HG03520 (cell line): Measurements from ENCODE around the gene ALDH3A1.
"Not testable (repeated sequence)": the region's sequence is repeated elsewhere in the genome, so short reads cannot be mapped to it uniquely, and the experiment has no call there.

Experiments
- ATAC-seq: cut with Tn5 transposase; IDR thresholded peaks from one replicate; pipeline ENCODE4 v1.9.1; 2021; ENCODE audit warnings: mild to moderate bottlenecking, moderate library complexity; ENCODE audit not compliant: unreplicated experiment

The ALDH3A1 gene

GRCh38 chr17:19747829-19748806 lies at the start of gene ALDH3A1:
ALDH3A1 (minus strand) TSS chr17:19748298; CDS start chr17:19745129, 3,169 bp downstream.
- no peak for ATAC-seq

DNA sequence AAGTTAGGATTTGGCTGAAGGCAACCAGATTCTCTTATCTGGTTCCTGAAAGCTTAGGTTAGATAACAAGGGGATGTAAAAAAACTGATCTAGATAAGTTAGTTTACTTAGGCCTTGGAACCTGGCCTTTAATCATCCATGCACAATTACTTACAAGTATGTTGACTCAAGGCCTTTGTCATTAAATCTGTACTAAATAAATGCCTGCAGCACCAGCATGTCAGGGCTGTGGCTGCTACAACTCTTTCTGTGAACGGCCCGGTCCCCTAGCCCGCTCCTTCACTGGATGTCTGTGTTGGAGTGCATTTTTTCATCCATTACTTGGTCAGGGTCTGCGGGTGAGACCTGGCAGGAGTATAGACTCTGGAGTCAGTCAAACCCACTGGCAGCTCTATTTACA lies 48.4 kb upstream of the ALDH3A1 start:
- ATAC-seq = no peak

DNA sequence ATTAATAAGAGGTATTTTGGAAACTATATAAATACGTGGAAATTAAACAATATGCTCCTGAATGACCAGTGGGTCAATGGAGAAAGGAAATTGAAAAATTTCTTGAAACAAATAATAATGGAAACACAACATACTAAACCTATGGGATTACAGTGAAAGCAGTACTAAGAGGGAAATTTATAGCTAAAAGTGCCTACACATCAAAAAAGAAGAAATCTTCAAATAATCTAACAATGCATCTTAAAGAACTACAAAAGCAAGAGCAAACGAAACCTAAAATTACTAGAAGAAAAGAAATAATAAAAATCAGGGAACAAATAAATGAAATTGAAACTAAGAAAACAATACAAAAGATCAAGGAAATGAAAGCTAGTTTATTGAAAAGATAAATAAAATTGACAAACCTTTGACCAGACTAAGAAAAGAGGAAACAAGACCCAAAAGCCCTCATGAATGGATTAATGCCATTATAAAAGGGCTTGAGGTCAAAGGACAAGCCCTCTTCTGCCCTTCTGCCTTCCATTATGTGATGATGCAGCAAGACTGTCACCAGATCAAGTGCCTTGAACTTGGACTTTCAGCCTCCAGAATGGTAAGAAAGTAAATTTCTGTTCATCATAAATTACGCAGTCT lies 43.9 kb upstream of the ALDH3A1 start:
- no peak for ATAC-seq

- no peak for ATAC-seq
These were observed 39.7 kb upstream of the ALDH3A1 start for GRCh38 chr17:19787733-19788357.

- ATAC-seq = no peak
These were observed 37.8 kb upstream of the ALDH3A1 start for GRCh38 chr17:19785854-19786253.

DNA sequence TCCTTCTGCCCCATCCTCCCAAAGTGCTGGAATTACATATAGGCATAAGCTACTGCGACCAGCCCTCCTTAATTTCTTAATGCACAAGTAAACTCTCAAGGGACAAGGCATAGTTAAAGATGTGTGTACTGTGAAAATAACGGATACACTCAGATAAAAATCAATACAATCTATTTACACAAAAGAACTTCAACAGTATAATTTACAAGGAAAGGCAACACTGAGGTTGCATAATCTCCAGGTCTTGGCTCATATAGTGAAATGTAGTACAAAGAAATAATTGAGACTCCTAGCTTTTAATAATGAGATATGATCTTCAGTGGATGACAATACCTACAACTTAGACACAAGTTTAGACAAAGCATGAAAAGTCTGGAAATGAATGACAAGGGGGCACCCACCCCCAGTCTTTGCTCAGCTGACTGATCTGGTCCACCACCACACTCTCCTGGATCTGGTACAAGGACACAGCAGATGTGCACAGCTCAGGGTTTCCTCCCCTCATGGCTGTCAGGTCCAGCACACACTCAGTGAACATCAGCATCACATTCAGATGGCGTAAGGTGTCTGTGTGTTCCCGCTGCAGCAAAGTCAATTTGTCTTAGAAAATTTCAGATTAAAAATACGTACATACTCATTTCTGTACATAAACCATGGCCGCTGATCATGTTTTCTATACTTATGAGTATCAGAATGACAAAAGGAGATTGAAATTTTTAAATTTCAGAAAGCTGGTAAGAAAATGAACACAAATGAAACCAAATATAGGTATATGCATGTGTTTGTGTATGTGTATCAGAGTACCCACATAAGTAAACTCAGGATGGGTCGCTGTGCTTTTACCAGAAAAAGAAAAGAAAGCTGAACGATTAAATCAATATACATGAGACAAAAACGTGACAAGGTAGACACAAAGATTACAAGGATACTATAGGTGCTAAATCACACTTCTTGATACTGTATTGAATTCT lies 33.7 kb upstream of the ALDH3A1 start:
- ATAC-seq = no peak

DNA sequence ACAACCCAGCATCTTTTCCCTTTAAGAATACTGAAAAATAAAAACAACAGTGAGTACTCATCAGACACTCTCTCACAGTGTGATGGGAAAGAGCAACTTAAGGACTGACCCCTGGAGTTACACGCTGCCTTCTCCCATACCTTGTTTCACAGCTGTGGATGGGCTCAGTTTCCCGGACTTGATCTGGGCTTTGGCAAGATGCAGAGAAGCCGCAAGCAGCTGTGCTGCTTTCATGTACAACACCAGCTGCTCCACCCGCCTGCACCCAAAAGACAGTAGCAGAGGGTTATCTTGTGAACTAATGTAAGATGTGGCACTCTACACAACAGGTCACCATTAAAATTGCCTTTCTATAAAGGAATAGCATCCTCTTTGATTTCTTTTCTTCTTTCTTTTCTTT lies 32.7 kb upstream of the ALDH3A1 start:
- no peak for ATAC-seq

- ATAC-seq = no peak
These were observed 25.4 kb upstream of the ALDH3A1 start for GRCh38 chr17:19773534-19773933.

- ATAC-seq = no peak
These were observed 24.0 kb upstream of the ALDH3A1 start for GRCh38 chr17:19771971-19772630.

- no peak for ATAC-seq
These were observed 23.1 kb upstream of the ALDH3A1 start for GRCh38 chr17:19770985-19771735.

DNA sequence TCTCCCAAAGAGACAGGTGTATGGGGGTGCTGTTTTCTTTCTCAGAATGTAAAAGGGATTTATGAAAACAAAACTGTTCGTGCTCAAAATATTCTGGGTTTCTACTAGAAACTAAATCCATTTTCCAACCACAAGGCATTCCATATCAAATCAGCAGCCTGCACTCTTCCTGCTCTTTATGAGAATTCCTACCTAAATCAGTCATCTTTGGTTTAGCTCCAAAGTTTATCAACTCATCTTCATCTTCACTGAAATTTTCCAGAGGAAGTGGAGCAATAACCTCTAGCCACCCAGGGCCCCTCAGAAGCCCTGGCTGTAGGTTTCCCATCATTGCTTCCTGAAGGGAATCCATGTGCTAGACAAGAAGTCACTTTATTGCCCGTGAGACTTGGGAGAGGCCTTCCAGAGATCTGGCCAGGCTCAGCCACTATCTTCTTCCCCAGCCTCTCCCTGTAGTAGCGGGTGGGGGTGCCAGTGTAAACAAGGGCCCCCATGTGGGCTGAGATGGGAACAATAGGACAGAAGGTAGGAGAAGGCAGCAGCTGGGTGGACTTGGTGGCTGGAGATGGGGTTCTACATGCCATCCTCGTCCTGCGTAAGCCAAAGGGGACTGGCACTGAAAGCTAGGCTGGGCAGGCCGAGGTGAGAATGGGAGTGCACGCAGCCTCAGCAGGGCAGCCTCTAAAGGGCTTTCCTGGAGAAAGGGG lies 22.0 kb upstream of the ALDH3A1 start:
- ATAC-seq = no peak

DNA sequence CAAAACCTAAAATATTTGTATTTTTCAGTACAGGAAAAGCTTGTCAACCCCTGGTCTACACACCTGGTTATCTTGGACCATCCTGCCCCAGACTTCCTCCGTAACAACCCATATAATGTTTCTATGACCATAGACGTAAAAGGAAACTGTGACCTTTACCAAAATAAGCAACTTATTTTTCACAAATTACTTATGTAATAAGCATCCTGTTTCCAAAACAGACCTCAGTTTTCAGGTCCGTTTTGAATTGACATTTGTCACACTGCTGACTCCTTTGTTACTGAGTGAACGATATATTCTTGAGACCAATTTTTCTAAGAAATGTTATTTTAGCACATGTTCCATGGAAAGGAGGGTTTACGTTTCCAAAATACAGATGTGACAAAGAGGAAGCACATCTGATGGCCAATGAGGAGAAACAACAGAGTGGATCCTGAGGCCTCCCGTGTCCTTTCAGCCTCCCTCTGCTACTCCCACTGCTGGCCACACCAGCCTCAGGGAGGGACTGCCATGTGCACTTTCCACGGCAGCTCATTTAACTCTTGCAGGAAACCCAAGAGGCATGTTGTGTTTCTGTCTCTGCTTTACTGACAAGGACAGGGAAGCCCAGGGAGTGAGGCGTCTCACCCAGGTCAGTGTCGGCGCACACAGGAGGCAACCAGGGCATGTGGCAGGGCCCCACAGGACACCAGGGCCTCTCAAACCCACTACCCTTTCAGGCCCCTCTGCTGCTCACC lies 20.1 kb upstream of the ALDH3A1 start:
- no peak for ATAC-seq

GRCh38 chr17:19766421-19767270 lies 18.5 kb upstream of the ALDH3A1 start:
- no peak for ATAC-seq

DNA sequence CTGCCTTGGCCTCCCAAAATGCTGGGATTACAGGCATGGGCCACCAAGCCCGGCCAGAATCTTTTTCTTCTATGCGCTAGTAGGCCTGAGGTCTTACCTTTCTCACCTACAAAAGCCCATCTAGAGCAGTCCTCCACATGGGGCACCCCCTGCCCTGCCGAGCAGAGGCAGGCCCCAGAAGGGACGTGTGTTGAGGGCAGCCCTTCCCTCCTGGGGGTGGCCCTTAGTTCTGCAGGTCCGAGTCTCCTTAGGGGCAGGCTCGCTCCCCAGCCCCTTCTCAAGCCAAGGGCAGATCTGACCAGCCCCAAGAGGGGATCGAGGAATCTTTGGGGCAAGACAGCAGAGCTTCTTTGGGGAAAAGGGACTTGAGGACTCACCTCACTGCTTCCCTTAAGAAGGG lies 17.9 kb upstream of the ALDH3A1 start:
- no peak for ATAC-seq

DNA sequence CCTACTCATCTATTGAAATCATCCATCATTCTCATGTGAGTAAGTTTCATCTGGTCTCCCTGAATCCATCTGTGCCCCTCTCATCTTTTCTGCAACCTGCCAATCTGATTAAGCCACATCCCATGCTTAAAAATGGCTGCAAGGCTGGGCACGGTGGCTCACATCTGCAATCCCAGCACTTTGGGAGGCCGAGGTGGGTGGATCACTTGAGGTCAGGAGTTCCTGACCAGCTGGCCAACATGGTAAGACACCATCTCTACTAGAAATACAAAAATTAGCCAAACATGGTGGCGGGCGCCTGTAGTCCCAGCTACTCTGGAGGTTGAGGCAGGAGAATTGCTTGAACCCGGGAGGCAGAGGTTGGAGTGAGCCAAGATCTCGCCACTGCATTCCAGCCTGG lies 15.9 kb upstream of the ALDH3A1 start:
- ATAC-seq = not testable (repeated sequence)

DNA sequence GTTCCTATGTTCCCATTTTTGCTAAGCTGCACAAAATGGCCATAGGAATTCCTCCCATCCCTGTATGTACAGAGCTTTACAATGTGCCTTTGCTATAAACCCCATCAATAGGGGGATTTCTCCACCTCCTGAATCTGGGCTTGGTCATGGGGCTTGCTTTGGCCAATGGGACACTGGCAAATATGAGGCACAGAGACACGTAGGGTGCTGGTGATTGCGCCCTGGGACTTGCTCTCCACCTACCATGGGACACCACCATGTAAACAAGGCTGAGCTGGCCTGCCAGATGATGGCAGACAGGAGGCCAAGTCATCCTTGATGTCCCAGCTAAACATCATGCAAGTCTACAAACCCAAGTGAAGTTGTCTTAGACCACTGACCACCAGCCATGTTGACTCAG lies 15.3 kb upstream of the ALDH3A1 start:
- no peak for ATAC-seq

DNA sequence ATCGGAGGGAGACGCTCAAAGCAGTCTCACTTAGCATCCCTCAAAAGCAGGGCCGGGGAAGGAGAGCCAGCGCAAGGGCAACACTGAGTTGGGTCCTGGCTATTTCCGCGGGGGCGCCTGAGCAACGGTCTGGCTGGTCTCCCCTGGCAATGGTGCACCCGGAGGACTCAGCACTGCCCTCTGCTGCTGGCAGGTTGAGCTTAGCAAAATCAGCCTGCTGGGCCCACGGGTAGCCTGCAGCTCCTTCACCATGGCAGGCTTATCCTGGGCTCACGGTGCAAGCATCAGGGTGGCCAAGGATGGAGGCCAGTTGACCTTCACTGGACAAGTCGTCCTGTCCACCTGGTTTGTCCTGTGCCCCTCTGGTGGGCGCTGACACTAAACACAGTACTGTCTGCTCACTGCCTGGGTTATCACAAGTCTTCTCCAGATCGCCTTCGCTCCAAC lies 14.4 kb upstream of the ALDH3A1 start:
- no peak for ATAC-seq
